Natural killer cell (primary cell): ENCODE data around the gene HSD3B2. TPM values are rescaled to one million over a fixed set of nuclear protein-coding genes. Genes with fewer than 3 reads are reported as not detected.

Experiments
- ATAC-seq, 3 donors: fragments of 150-1000 bp in 2 of 3; fragments of 200-7000 bp in 1 of 3; cut with Tn5 transposase; 1 replicate in 1 of 3; 2 replicates in 2 of 3; pipeline ENCODE4 v1.10.0; 2021; ENCODE audit warnings: mild to moderate bottlenecking in 2 of 3, moderate library complexity in 2 of 3
- DNase-seq, 2 donors: peaks; one replicate each; pipeline versions ENCODE4 v3.0.0 to v3.0.0-alpha.2; 2013 to 2021; ENCODE audit warnings: mixed read lengths in 1 of 2
- H3K27ac ChIP-seq: one replicate; pipeline ENCODE4 v1.5.1; 2013; ENCODE audit warnings: mild to moderate bottlenecking, low read length
- H3K27me3 ChIP-seq: one replicate; pipeline ENCODE4 v1.6.1; 2013; ENCODE audit warnings: low read length; ENCODE audit not compliant: control insufficient read depth, insufficient read depth
- H3K36me3 ChIP-seq: one replicate; pipeline ENCODE4 v1.6.1; 2013; ENCODE audit warnings: low read length; ENCODE audit not compliant: control insufficient read depth, insufficient read depth
- H3K4me1 ChIP-seq: one replicate; pipeline ENCODE4 v1.6.1; 2013; ENCODE audit warnings: low read length; ENCODE audit not compliant: control insufficient read depth, insufficient read depth
- H3K4me3 ChIP-seq: one replicate; pipeline ENCODE4 v1.5.1; 2013; ENCODE audit warnings: low read length
- H3K9me3 ChIP-seq: one replicate; pipeline ENCODE4 v1.6.1; 2013; ENCODE audit warnings: low read length; ENCODE audit not compliant: control insufficient read depth, insufficient read depth
- H3K27ac Mint-ChIP-seq, 2 donors: one replicate each; pipeline ENCODE4 v1.8.0; 2022; ENCODE audit warnings: mild to moderate bottlenecking in 2 of 2, mixed read lengths in 2 of 2, moderate library complexity in 1 of 2
- H3K27me3 Mint-ChIP-seq, 2 donors: one replicate each; pipeline ENCODE4 v1.8.0; 2022; ENCODE audit warnings: low read depth in 2 of 2, mixed read lengths in 2 of 2
- H3K36me3 Mint-ChIP-seq: one replicate; pipeline ENCODE4 v1.8.0; 2022; ENCODE audit warnings: mixed read lengths
- H3K4me1 Mint-ChIP-seq, 2 donors: one replicate each; pipeline ENCODE4 v1.8.0; 2022; ENCODE audit warnings: mixed read lengths in 2 of 2
- H3K4me3 Mint-ChIP-seq: one replicate; pipeline ENCODE4 v1.8.0; 2022; ENCODE audit warnings: mild to moderate bottlenecking, moderate library complexity, mixed read lengths
- H3K9me3 Mint-ChIP-seq, 2 donors: one replicate each; pipeline ENCODE4 v1.8.0; 2022; ENCODE audit warnings: mixed read lengths in 2 of 2
- WGBS: methylation state at CpG from one replicate; pipeline ENCODE4 v1.1.7; 2013; ENCODE audit warnings: missing lambda C conversion rate; ENCODE audit not compliant: insufficient coverage; 5-methylcytosine and 5-hydroxymethylcytosine counted together
- intact Hi-C: fragments of 100-400 bp; cut with micrococcal nuclease; formaldehyde crosslinking; loops from one replicate; pipeline ENCODE4 v1.14.2; 2022
- total RNA-seq, 4 donors: library from RNA; stranded (reverse); fragments of 120-200 nt in 1 of 4; gene quantifications; one replicate each; pipeline versions ENCODE4 v1.2.3 to v1.2.4, GENCODE V29; 2013 to 2022
- TF ChIP-seq, protein P1 (sequence below): fragments of 200-600 bp; IDR thresholded peaks from one replicate; pipeline ENCODE4 v1.8.0; 2022; ENCODE audit warnings: antibody characterized with exemption

HSD3B2 gene
- total RNA-seq, 3 donors from 2014 or later (not counting 1 experiment from before 2014, with no cell fraction given): not detected

DNA sequence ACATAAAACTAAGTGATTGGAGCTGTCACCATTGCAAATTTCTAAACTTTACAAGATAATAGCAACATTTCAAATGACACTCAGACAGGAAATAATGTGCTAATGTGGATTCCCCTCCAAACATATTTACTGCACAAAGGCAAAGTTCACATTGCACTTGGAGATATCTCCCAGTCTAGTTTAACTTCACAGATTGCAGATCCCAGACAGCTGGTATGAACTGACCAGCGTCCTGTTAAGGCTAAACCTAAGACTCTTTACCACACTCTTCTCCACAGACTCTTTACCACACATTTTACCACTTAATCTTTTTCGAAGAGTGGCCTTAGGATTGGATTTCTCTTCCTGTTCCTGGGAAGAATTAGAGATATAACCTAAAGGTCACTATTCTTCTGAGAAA lies 51.5 kb downstream of the HSD3B2 start:
- H3K36me3 Mint-ChIP-seq: no peaks in the 10 kb centered on the region
- DNase-seq (no peak), ATAC-seq (no peak)
- no peak overlapping the region for H3K4me3 ChIP-seq
- no peak overlapping the region for H3K27ac Mint-ChIP-seq
- intact Hi-C loops: no loop called here
- peaks cover 0 to 3% of the 10 kb centered on the region in 2 donors for H3K9me3 Mint-ChIP-seq
- no peak overlapping the region for H3K4me3 Mint-ChIP-seq
- peaks cover 0 to 3% of the 10 kb centered on the region in 2 donors for H3K27me3 Mint-ChIP-seq
- no peaks in the 10 kb centered on the region for H3K27me3 ChIP-seq
- peaks cover 2% of the 10 kb centered on the region for H3K9me3 ChIP-seq
- WGBS: 73% methylated on average over 2 of the region's 2 CpGs
- no peaks in the 10 kb centered on the region for H3K4me1 Mint-ChIP-seq
- H3K4me1 ChIP-seq: no peaks in the 10 kb centered on the region
- TF ChIP-seq, protein P1, sequence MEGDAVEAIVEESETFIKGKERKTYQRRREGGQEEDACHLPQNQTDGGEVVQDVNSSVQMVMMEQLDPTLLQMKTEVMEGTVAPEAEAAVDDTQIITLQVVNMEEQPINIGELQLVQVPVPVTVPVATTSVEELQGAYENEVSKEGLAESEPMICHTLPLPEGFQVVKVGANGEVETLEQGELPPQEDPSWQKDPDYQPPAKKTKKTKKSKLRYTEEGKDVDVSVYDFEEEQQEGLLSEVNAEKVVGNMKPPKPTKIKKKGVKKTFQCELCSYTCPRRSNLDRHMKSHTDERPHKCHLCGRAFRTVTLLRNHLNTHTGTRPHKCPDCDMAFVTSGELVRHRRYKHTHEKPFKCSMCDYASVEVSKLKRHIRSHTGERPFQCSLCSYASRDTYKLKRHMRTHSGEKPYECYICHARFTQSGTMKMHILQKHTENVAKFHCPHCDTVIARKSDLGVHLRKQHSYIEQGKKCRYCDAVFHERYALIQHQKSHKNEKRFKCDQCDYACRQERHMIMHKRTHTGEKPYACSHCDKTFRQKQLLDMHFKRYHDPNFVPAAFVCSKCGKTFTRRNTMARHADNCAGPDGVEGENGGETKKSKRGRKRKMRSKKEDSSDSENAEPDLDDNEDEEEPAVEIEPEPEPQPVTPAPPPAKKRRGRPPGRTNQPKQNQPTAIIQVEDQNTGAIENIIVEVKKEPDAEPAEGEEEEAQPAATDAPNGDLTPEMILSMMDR: no peak
- no peak overlapping the region for H3K27ac ChIP-seq
- H3K36me3 ChIP-seq: no peaks in the 10 kb centered on the region

- 95% methylated on average over 1 of the region's 1 CpG for WGBS
- no peak overlapping the region for H3K27ac ChIP-seq
- intact Hi-C loops: no loop called here
- Mint-ChIP-seq H3K27me3 (peaks cover 0 to 3% of the 10 kb centered on the region in 2 donors), H3K36me3 (no peaks in the 10 kb centered on the region), H3K4me1 (no peaks in the 10 kb centered on the region), H3K9me3 (peaks cover 0 to 3% of the 10 kb centered on the region in 2 donors), H3K4me3 (no peak overlapping the region), H3K27ac (no peak overlapping the region)
- DNase-seq: no peak
- H3K4me1 ChIP-seq: no peaks in the 10 kb centered on the region
- TF ChIP-seq, protein P1: no peak
- no peak overlapping the region for H3K4me3 ChIP-seq
- ATAC-seq: no peak
- no peaks in the 10 kb centered on the region for H3K36me3 ChIP-seq
- no peaks in the 10 kb centered on the region for H3K27me3 ChIP-seq
- H3K9me3 ChIP-seq: no peaks in the 10 kb centered on the region
Measured at GRCh38 chr1:119467219-119467618, 52.3 kb downstream of the HSD3B2 start.

DNA sequence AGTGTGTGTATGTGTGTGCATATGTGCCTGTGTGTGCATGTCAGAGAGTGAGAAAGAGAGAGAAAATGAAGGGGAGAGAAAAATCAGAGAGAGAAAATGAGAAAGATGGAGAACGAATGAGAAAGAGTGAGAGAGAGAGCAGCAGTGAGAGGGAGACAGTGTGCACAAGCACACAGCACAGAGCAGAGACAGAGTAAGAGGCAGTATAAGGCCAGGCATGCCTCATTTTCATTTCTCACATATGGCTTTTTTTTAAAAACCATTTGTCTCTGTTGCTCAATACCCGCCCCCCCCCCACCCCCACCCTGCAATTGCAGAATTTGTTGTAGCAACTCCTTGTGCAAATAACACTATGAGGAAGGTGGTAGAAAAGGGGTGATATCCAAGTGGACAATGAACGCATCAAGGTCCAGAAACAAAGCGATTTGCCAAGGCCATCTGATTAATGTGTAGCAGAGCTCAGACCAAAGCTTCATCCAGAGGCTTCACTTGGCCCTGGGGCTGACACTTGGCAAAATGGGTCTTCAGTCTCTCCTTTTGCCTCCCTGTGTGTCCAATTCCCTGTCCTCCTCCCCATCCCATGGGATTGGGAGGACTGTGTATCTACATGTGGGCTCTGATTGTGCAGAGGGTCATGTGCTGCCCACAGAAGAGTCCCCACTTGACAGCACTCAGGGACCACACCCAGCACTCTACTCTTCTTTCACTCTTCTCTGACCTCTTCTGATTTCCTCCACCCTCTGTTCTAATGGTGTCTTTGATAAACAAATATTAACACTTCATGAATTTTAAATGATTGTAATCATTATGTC lies 53.1 kb downstream of the HSD3B2 start:
- H3K27me3 ChIP-seq: no peaks in the 10 kb centered on the region
- Mint-ChIP-seq H3K4me3 (no peak overlapping the region), H3K36me3 (no peaks in the 10 kb centered on the region), H3K27me3 (peaks cover 0 to 3% of the 10 kb centered on the region in 2 donors), H3K9me3 (peaks cover 0 to 3% of the 10 kb centered on the region in 2 donors), H3K4me1 (no peaks in the 10 kb centered on the region), H3K27ac (no peak overlapping the region)
- H3K9me3 ChIP-seq: no peaks in the 10 kb centered on the region
- no peak for ATAC-seq
- no peaks in the 10 kb centered on the region for H3K36me3 ChIP-seq
- intact Hi-C loops: no loop called here
- TF ChIP-seq, protein P1: no peak
- H3K4me1 ChIP-seq: no peaks in the 10 kb centered on the region
- no peak overlapping the region for H3K27ac ChIP-seq
- WGBS: 80% methylated on average over 3 of the region's 4 CpGs
- DNase-seq: no peak
- H3K4me3 ChIP-seq: no peak overlapping the region
